GM18519 (cell line): Measurements from ENCODE around the gene ARHGEF28.

Experiments used
- ATAC-seq: cut with Tn5 transposase; IDR thresholded peaks from one replicate; pipeline ENCODE4 v1.9.1; 2021; ENCODE audit warnings: mild to moderate bottlenecking, moderate library complexity; ENCODE audit not compliant: unreplicated experiment, low FRiP score

Gene ARHGEF28

GRCh38 chr5:73950912-73951430, 325.0 kb downstream of the ARHGEF28 start:
- no peak for ATAC-seq

GRCh38 chr5:73952872-73953271, 326.9 kb downstream of the ARHGEF28 start:
- no peak for ATAC-seq

- ATAC-seq: no peak
Measured at GRCh38 chr5:73954381-73954780, 328.4 kb downstream of the ARHGEF28 start.

GRCh38 chr5:73955271-73955846, 329.4 kb downstream of the ARHGEF28 start:
- no peak for ATAC-seq

- ATAC-seq: no peak
Measured at GRCh38 chr5:73957397-73958001, 331.5 kb downstream of the ARHGEF28 start.

- ATAC-seq: no peak
Measured at GRCh38 chr5:73958037-73958436, 332.0 kb downstream of the ARHGEF28 start.

GRCh38 chr5:73960023-73960422, 334.0 kb downstream of the ARHGEF28 start:
- ATAC-seq: no peak

- ATAC-seq: no peak
Measured at GRCh38 chr5:73960426-73960825, 334.4 kb downstream of the ARHGEF28 start.

GRCh38 chr5:73962801-73963425, 336.9 kb downstream of the ARHGEF28 start:
- ATAC-seq: no peak

- no peak for ATAC-seq
Measured at GRCh38 chr5:73964352-73964865, 338.4 kb downstream of the ARHGEF28 start.

GRCh38 chr5:73966451-73966850, 340.5 kb downstream of the ARHGEF28 start:
- ATAC-seq: no peak

GRCh38 chr5:73967347-73967746, 341.4 kb downstream of the ARHGEF28 start:
- ATAC-seq: no peak

- ATAC-seq: no peak
Measured at GRCh38 chr5:73968246-73968645, 342.2 kb downstream of the ARHGEF28 start.

- ATAC-seq: no peak
Measured at GRCh38 chr5:73968729-73969128, 342.7 kb downstream of the ARHGEF28 start.

- ATAC-seq: no peak
Measured at GRCh38 chr5:73969195-73970036, 343.4 kb downstream of the ARHGEF28 start.

- ATAC-seq: no peak
Measured at GRCh38 chr5:73971326-73971725, 345.3 kb downstream of the ARHGEF28 start.

GRCh38 chr5:73973135-73973534, 347.1 kb downstream of the ARHGEF28 start:
- no peak for ATAC-seq

GRCh38 chr5:73974871-73975360, 348.9 kb downstream of the ARHGEF28 start:
- no peak for ATAC-seq

GRCh38 chr5:73975845-73976244, 349.8 kb downstream of the ARHGEF28 start:
- ATAC-seq: no peak

GRCh38 chr5:73977146-73977545, 351.1 kb downstream of the ARHGEF28 start:
- ATAC-seq: no peak

GRCh38 chr5:73979321-73979720, 353.3 kb downstream of the ARHGEF28 start:
- no peak for ATAC-seq
